Astrocyte (in vitro differentiated cells and primary cell): ENCODE measurements around the gene PLCL2. TPM values are rescaled to one million over a fixed set of nuclear protein-coding genes. Genes with fewer than 3 reads are reported as not detected.

Experiments used
- DNase-seq: peaks from one replicate; pipeline ENCODE4 v3.0.0-alpha.2; 2010; ENCODE audit warnings: low read depth
- FAIRE-seq: peaks from 2 replicates; lab custom pipeline; 2011; peaks lifted over from hg19 to GRCh38; lab: Jason Lieb, UNC
- H2AFZ ChIP-seq: 2 replicates; pipeline ENCODE4 v1.6.0; 2012; ENCODE audit warnings: low read depth, low read length, inconsistent platforms
- H3K27ac ChIP-seq: 2 replicates; pipeline ENCODE4 v1.5.1; 2011; ENCODE audit warnings: low read depth, low read length, inconsistent platforms
- H3K27me3 ChIP-seq: 2 replicates; pipeline ENCODE4 v1.6.0; 2011; ENCODE audit warnings: low read length, inconsistent platforms; ENCODE audit not compliant: insufficient read depth
- H3K36me3 ChIP-seq: 2 replicates; pipeline ENCODE4 v1.5.1; 2011; ENCODE audit warnings: low read length, inconsistent platforms; ENCODE audit not compliant: insufficient read depth
- H3K4me1 ChIP-seq: 2 replicates; pipeline ENCODE4 v1.5.1; 2011; ENCODE audit warnings: low read length, inconsistent platforms; ENCODE audit not compliant: insufficient read depth
- H3K4me2 ChIP-seq: 2 replicates; pipeline ENCODE4 v1.6.0; 2012; ENCODE audit warnings: low read length, inconsistent platforms
- H3K4me3 ChIP-seq: 2 replicates; pipeline ENCODE4 v1.5.1; 2011; ENCODE audit warnings: low read depth, mild to moderate bottlenecking, low read length, inconsistent platforms; ENCODE audit not compliant: insufficient read depth
- H3K79me2 ChIP-seq: 2 replicates; pipeline ENCODE4 v1.6.0; 2012; ENCODE audit warnings: mild to moderate bottlenecking, low read length, inconsistent platforms; ENCODE audit not compliant: insufficient read depth
- H3K9ac ChIP-seq: 2 replicates; pipeline ENCODE4 v1.6.0; 2012; ENCODE audit warnings: mild to moderate bottlenecking, low read length, inconsistent platforms
- H3K9me3 ChIP-seq: 2 replicates; pipeline ENCODE4 v1.5.1; 2012; ENCODE audit warnings: low read depth, mild to moderate bottlenecking, low read length, inconsistent platforms; ENCODE audit not compliant: insufficient read depth
- H4K20me1 ChIP-seq: 2 replicates; pipeline ENCODE4 v1.6.0; 2012; ENCODE audit warnings: low read length, inconsistent platforms; ENCODE audit not compliant: insufficient read depth
- H3K27ac Mint-ChIP-seq: one replicate; pipeline ENCODE4 v1.8.0; 2021; ENCODE audit warnings: mild to moderate bottlenecking, mixed read lengths; ENCODE audit not compliant: unreplicated experiment
- H3K27me3 Mint-ChIP-seq: one replicate; pipeline ENCODE4 v1.8.0; 2021; ENCODE audit warnings: low read depth, mixed read lengths; ENCODE audit not compliant: unreplicated experiment
- H3K36me3 Mint-ChIP-seq: one replicate; pipeline ENCODE4 v1.8.0; 2021; ENCODE audit warnings: low read depth, mixed read lengths; ENCODE audit not compliant: unreplicated experiment
- H3K4me1 Mint-ChIP-seq: one replicate; pipeline ENCODE4 v1.8.0; 2021; ENCODE audit warnings: low read depth, mixed read lengths; ENCODE audit not compliant: unreplicated experiment
- H3K4me3 Mint-ChIP-seq: one replicate; pipeline ENCODE4 v1.8.0; 2021; ENCODE audit warnings: mild to moderate bottlenecking, moderate library complexity, mixed read lengths; ENCODE audit not compliant: unreplicated experiment
- H3K9me3 Mint-ChIP-seq: one replicate; pipeline ENCODE4 v1.8.0; 2021; ENCODE audit warnings: mild to moderate bottlenecking, mixed read lengths; ENCODE audit not compliant: unreplicated experiment
- EZH2 ChIP-seq: IDR thresholded peaks from 2 replicates; pipeline ENCODE4 v1.6.1; 2012; ENCODE audit warnings: mild to moderate bottlenecking, low read length, inconsistent platforms; ENCODE audit not compliant: insufficient read depth
- total RNA-seq: library from RNA; stranded (reverse); gene quantifications from 2 replicates; pipeline ENCODE4 v1.2.1, GENCODE V29; 2021
- TF ChIP-seq, protein P1 (sequence below): IDR thresholded peaks from 2 replicates; pipeline ENCODE4 v1.5.1; 2011; ENCODE audit warnings: low read depth, mild to moderate bottlenecking, inconsistent platforms, low read length, moderate library complexity; ENCODE audit not compliant: insufficient read depth

The PLCL2 gene
- total RNA-seq, 1 donor from 2014 or later = 3.9 TPM

DNA sequence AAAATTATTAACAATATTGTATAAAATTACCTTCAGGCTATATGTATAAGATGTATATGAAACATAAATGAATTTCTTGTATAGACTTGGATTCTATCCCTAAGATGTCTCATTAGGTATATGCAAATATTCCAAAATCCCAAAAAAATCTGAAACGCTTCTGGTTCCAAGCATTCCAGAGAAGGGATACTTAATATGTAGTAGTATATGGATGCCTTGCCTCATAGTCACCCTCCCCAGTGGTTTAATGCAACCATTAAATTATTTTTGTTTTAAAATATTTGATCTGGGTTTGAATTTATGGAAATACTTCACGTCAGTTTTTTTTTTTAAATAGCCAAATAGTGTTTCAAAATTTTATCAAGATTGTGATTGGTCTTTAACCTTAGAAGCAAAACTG lies 27.2 kb downstream of the PLCL2 start:
- H3K36me3 Mint-ChIP-seq = no peaks in the 10 kb centered on the region
- H3K4me3 Mint-ChIP-seq = no peak overlapping the region
- no peak overlapping the region for H3K27ac Mint-ChIP-seq
- Histone ChIP-seq H3K79me2 (peaks cover 3% of the 10 kb centered on the region), H3K9ac (no peak overlapping the region), H3K36me3 (no peaks in the 10 kb centered on the region), H3K27me3 (no peaks in the 10 kb centered on the region), H4K20me1 (no peaks in the 10 kb centered on the region), H3K4me1 (peaks cover 13% of the 10 kb centered on the region), H2AFZ (no peak overlapping the region), H3K9me3 (no peaks in the 10 kb centered on the region), H3K4me3 (no peak overlapping the region), H3K4me2 (no peak overlapping the region), H3K27ac (no peak overlapping the region)
- FAIRE-seq (no peak), DNase-seq (no peak)
- peaks cover 12% of the 10 kb centered on the region for H3K4me1 Mint-ChIP-seq
- TF ChIP-seq, protein P1, sequence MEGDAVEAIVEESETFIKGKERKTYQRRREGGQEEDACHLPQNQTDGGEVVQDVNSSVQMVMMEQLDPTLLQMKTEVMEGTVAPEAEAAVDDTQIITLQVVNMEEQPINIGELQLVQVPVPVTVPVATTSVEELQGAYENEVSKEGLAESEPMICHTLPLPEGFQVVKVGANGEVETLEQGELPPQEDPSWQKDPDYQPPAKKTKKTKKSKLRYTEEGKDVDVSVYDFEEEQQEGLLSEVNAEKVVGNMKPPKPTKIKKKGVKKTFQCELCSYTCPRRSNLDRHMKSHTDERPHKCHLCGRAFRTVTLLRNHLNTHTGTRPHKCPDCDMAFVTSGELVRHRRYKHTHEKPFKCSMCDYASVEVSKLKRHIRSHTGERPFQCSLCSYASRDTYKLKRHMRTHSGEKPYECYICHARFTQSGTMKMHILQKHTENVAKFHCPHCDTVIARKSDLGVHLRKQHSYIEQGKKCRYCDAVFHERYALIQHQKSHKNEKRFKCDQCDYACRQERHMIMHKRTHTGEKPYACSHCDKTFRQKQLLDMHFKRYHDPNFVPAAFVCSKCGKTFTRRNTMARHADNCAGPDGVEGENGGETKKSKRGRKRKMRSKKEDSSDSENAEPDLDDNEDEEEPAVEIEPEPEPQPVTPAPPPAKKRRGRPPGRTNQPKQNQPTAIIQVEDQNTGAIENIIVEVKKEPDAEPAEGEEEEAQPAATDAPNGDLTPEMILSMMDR = no peak
- TF ChIP-seq EZH2 = no peak
- H3K9me3 Mint-ChIP-seq = no peaks in the 10 kb centered on the region
- no peaks in the 10 kb centered on the region for H3K27me3 Mint-ChIP-seq

DNA sequence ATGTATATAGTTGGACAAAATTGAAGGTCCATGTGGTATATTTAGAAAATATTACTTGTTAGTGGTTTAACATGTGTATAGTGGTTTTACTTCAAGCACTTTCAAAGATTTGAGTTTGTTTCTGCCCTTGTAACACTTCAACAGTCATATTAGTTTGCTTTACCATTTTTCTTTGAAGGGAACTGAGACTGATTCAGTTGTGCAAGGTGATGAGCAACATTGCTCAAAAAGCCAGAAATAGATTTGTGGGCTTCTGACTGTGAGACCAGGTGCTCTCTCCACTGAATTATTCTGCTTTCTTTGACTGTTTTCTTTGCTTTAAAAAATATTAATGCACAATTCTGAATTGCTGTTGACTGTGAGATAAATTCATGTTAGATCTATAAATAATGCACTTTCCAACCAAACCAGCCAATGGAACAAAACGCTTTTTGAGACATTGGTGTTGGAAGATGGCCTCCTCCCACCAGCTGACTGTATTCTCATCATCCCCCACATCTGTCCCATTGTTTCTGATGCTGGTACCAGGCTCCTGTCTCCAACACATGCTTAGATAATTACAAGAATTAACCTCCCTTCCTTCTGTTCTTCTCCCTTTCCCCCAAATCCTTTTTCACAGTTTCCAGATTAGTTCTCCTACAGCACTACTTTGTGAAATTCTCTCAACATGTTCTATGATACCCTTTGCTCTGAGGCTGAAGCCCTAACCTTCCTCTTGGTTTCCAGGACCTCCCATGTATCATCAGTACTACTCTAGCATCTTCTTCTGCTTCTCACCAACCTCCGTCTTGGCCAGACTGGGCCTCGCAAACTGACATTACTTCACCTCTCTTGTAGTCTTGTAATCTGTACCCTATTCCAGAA lies 27.9 kb downstream of the PLCL2 start:
- no peak overlapping the region for H3K4me3 Mint-ChIP-seq
- H3K4me1 Mint-ChIP-seq = peaks cover 15% of the 10 kb centered on the region
- DNase-seq (no peak), FAIRE-seq (no peak)
- no peaks in the 10 kb centered on the region for H3K36me3 Mint-ChIP-seq
- no peak overlapping the region for H3K27ac ChIP-seq
- no peaks in the 10 kb centered on the region for H3K27me3 ChIP-seq
- no peaks in the 10 kb centered on the region for H3K36me3 ChIP-seq
- no peak overlapping the region for H2AFZ ChIP-seq
- no peak overlapping the region for H3K27ac Mint-ChIP-seq
- H3K9me3 ChIP-seq = no peaks in the 10 kb centered on the region
- no peak for TF ChIP-seq EZH2
- TF ChIP-seq, protein P1 = no peak
- no peak overlapping the region for H3K9ac ChIP-seq
- peaks cover 3% of the 10 kb centered on the region for H4K20me1 ChIP-seq
- H3K4me3 ChIP-seq = no peak overlapping the region
- H3K79me2 ChIP-seq = peaks cover 3% of the 10 kb centered on the region
- H3K4me1 ChIP-seq = peaks cover 13% of the 10 kb centered on the region
- no peaks in the 10 kb centered on the region for H3K9me3 Mint-ChIP-seq
- no peak overlapping the region for H3K4me2 ChIP-seq
- no peaks in the 10 kb centered on the region for H3K27me3 Mint-ChIP-seq

DNA sequence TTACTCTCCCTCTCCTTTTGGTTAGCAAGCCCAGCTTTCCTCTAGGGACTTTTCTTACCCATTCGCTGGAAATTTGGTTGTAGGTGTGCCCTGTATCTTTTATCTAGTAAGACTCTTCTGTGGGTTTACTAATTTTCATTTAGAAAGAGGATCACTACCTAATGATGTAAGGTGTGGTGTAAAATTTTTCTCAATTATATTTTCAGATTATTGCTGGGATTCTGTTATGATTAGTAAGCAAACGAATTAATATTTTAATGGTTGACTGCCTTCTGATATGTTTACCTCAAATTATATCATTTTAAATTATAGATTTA lies 28.5 kb downstream of the PLCL2 start:
- Mint-ChIP-seq H3K27me3 (no peaks in the 10 kb centered on the region), H3K4me3 (no peak overlapping the region), H3K36me3 (no peaks in the 10 kb centered on the region), H3K4me1 (peaks cover 16% of the 10 kb centered on the region), H3K27ac (no peak overlapping the region), H3K9me3 (no peaks in the 10 kb centered on the region)
- Histone ChIP-seq H3K79me2 (peaks cover 3% of the 10 kb centered on the region), H3K9ac (no peak overlapping the region), H2AFZ (no peak overlapping the region), H3K27me3 (no peaks in the 10 kb centered on the region), H3K36me3 (no peaks in the 10 kb centered on the region), H4K20me1 (peaks cover 3% of the 10 kb centered on the region), H3K4me2 (no peak overlapping the region), H3K4me3 (no peak overlapping the region), H3K27ac (no peak overlapping the region), H3K4me1 (peaks cover 13% of the 10 kb centered on the region), H3K9me3 (no peaks in the 10 kb centered on the region)
- DNase-seq = no peak
- no peak for FAIRE-seq
- TF ChIP-seq EZH2 = no peak
- TF ChIP-seq, protein P1 = no peak
